ENCODE data around the gene STIM2.

Gene STIM2

GRCh38 chr4:26911254-26911653 is 50.6 kb downstream of the STIM2 start:
- H3K4me3 ChIP-seq (ENCODE audit: low read depth, low read length): no peak overlapping the region
- POLR2A ChIA-PET: no interaction called here
- DNase-seq (ENCODE audit: low read depth, low spot score): no peak
- no peak for TF ChIP-seq CTCF (IDR thresholded peaks at IDR 0.05; ENCODE audit: insufficient read depth, low read length, missing control alignments)
- CTCF ChIA-PET: no interaction called here

GRCh38 chr4:26912069-26912468 is 51.4 kb downstream of the STIM2 start:
- no peak for DNase-seq (ENCODE audit: low read depth, low spot score)
- CTCF ChIA-PET: no interaction called here
- no peak overlapping the region for H3K4me3 ChIP-seq (ENCODE audit: low read depth, low read length)
- POLR2A ChIA-PET: no interaction called here
- no peak for TF ChIP-seq CTCF (IDR thresholded peaks at IDR 0.05; ENCODE audit: insufficient read depth, low read length, missing control alignments)

- CTCF ChIA-PET: no interaction called here
- DNase-seq (ENCODE audit: low read depth, low spot score): no peak
- TF ChIP-seq CTCF (IDR thresholded peaks at IDR 0.05; ENCODE audit: insufficient read depth, low read length, missing control alignments): no peak
Observed at GRCh38 chr4:26912810-26913209, 52.2 kb downstream of the STIM2 start.

GRCh38 chr4:26916195-26916594 is 55.6 kb downstream of the STIM2 start:
- ChIA-PET POLR2A (no interaction called here), CTCF (no interaction called here)
- no peak for TF ChIP-seq CTCF (IDR thresholded peaks at IDR 0.05; ENCODE audit: insufficient read depth, low read length, missing control alignments)

More at GRCh38 chr4:26912810-26913209, 52.2 kb downstream of the STIM2 start:
- H3K4me3 ChIP-seq (ENCODE audit: low read depth, low read length): no peak overlapping the region
- POLR2A ChIA-PET: no interaction called here

GRCh38 chr4:26930964-26931363 is 70.3 kb downstream of the STIM2 start:
- no peak for TF ChIP-seq CTCF (IDR thresholded peaks at IDR 0.05; ENCODE audit: insufficient read depth, low read length, missing control alignments)
- ChIA-PET POLR2A (no interaction called here), CTCF (no interaction called here)
- H3K4me3 ChIP-seq (ENCODE audit: low read depth, low read length): no peak overlapping the region
- DNase-seq (ENCODE audit: low read depth, low spot score): no peak

More at GRCh38 chr4:26916195-26916594, 55.6 kb downstream of the STIM2 start:
- H3K4me3 ChIP-seq (ENCODE audit: low read depth, low read length): no peak overlapping the region
- DNase-seq (ENCODE audit: low read depth, low spot score): no peak

GRCh38 chr4:26931451-26931850 is 70.8 kb downstream of the STIM2 start:
- no peak for TF ChIP-seq CTCF (IDR thresholded peaks at IDR 0.05; ENCODE audit: insufficient read depth, low read length, missing control alignments)
- CTCF ChIA-PET: no interaction called here
- no peak overlapping the region for H3K4me3 ChIP-seq (ENCODE audit: low read depth, low read length)
- DNase-seq (ENCODE audit: low read depth, low spot score): no peak
- POLR2A ChIA-PET: no interaction called here
